Midbrain (tissue), 1 donor: ENCODE measurements around the gene DLK2.

Source experiments
- DNase-seq: peaks from one replicate; lab custom pipeline; 2025; lab: John Stamatoyannopoulos, UW

The DLK2 gene

GRCh38 chr6:43453831-43454230 is 1.5 kb downstream of the DLK2 start:
- no peak for DNase-seq

DNA sequence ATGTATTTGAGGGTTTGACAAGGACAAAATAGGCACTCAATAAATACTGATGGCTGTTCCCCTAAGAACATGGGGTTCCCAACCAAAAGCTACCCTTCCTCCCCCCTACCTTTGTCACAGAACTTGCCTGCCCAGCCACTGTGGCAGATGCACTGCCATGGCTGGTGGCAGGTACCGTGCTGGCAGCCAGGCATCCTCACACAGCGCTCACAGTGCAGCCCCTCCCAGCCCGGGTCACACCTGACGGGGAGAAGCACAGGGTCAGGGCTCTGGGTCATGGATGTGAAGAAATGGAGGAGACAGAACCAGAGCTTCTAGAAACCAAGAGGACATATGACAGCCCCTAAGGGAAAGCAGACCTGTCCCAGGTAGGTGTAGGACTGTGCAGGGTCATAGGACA is 2.5 kb downstream of the DLK2 start:
- no peak for DNase-seq

- DNase-seq = no peak
These were observed 3.4 kb downstream of the DLK2 start for GRCh38 chr6:43451939-43452338.

DNA sequence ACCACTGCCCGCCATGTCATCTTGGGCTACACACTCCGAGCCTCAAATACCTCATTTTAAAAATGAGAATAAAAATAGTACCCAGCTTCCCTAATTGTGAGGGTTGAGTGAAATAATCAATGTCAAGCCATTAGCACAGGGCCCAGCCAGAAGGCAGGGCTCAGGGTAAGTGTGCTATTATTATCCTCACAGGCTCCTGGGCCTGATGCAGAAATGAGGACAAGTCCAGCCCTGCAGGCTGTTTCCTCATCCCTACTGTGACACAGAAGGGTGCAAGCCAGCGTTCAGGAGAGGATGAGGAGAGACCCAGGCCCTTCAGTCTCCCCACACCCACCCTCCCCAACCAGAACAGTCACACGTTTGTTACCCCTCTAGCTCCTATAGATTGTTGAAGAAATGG is 4.0 kb downstream of the DLK2 start:
- DNase-seq = no peak

DNA sequence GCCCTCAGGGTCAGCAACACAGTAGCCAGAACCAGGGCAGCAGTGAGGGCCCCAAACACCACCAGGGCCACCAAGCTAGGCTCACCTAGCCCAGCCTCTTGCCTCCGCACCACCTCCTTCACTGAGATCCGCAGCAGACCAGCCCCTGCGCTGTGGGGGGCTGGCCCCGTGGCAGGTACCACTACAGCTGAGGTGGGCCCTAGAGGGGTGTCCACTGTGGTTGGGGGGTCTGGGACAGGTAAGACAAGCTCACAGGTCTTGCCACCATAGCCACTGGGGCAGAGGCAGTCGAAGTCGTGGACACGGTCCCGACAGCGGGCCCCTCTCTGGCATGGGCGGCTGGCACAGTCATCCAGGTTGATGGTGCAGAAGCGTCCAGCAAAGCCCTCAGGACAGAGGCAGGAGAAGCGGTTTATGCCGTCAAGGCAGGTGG is 4.6 kb downstream of the DLK2 start:
- no peak for DNase-seq

DNA sequence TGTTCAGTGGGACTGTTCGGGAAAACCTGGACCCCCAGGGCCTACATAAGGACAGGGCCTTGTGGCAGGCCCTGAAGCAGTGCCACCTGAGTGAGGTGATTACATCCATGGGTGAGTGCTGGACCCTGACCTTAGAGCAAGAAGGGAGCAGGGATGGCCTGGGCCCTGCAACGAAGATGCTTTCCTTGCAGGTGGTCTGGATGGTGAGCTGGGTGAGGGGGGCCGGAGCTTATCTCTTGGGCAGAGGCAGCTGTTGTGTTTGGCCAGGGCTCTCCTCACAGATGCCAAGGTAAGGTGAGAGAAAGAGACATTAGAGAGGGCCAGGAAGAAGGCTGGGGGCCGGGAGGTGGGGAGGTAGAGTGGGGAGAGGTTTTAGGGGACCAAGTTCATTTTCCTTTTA is 6.4 kb downstream of the DLK2 start:
- DNase-seq = no peak

DNA sequence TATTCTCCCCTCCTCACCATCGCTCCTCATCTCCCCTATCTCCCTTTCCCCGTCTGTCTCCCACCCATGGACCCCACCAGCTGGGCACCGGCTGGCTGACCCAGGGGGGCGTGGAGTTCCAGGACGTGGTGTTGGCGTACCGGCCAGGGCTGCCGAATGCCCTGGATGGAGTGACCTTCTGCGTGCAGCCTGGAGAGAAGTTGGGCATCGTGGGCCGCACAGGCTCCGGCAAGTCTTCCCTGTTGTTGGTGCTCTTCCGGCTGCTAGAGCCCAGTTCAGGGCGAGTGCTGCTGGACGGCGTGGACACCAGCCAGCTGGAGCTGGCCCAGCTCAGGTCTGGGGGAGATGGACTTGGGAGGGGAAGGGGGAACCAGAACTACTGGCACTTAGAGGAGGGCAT is 7.7 kb downstream of the DLK2 start:
- no peak for DNase-seq

- DNase-seq = no peak
These were observed 9.8 kb downstream of the DLK2 start for GRCh38 chr6:43445576-43445975.

- DNase-seq = no peak
These were observed 10.8 kb downstream of the DLK2 start for GRCh38 chr6:43444582-43444981.

GRCh38 chr6:43444036-43444435 is 11.3 kb downstream of the DLK2 start:
- DNase-seq = no peak

- no peak for DNase-seq
These were observed 12.4 kb downstream of the DLK2 start for GRCh38 chr6:43442935-43443334.

- no peak for DNase-seq
These were observed 17.6 kb downstream of the DLK2 start for GRCh38 chr6:43437700-43438099.

GRCh38 chr6:43436577-43437282 is 18.6 kb downstream of the DLK2 start:
- no peak for DNase-seq

- no peak for DNase-seq
These were observed 19.5 kb downstream of the DLK2 start for GRCh38 chr6:43435682-43436437.

GRCh38 chr6:43434943-43435342 is 20.4 kb downstream of the DLK2 start:
- DNase-seq = no peak

GRCh38 chr6:43434001-43434840 is 21.1 kb downstream of the DLK2 start:
- DNase-seq = no peak

- no peak for DNase-seq
These were observed 22.2 kb downstream of the DLK2 start for GRCh38 chr6:43433148-43433547.

DNA sequence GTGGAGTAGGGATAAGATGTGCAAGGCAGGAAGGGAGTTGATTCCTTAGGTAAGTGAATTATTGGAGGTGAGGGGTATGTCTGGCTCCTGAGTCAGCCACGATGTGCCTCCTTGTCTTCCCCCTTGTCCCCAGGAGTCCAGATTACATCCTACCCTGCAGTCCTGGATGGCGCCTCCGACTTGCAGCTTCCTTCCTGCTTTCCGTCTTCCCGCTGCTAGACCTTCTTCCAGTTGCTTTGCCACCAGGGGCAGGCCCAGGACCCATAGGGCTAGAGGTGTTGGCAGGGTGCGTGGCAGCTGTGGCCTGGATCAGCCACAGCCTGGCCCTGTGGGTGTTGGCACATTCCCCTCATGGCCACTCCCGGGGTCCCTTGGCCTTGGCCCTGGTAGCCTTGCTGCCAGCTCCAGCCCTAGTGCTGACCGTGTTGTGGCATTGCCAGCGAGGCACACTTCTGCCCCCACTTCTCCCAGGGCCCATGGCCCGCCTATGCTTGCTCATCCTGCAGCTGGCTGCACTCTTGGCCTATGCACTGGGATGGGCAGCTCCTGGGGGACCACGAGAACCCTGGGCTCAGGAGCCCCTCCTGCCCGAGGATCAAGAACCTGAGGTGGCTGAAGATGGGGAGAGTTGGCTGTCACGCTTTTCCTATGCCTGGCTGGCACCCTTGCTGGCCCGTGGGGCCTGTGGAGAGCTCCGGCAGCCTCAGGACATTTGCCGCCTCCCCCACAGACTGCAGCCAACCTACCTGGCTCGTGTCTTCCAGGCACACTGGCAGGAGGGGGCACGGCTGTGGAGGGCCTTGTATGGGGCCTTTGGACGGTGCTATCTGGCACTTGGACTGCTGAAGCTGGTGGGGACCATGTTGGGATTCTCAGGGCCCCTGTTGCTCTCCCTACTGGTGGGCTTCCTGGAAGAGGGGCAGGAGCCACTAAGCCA is 23.1 kb downstream of the DLK2 start:
- DNase-seq = no peak

GRCh38 chr6:43428874-43429273 is 26.5 kb downstream of the DLK2 start:
- no peak for DNase-seq

DNA sequence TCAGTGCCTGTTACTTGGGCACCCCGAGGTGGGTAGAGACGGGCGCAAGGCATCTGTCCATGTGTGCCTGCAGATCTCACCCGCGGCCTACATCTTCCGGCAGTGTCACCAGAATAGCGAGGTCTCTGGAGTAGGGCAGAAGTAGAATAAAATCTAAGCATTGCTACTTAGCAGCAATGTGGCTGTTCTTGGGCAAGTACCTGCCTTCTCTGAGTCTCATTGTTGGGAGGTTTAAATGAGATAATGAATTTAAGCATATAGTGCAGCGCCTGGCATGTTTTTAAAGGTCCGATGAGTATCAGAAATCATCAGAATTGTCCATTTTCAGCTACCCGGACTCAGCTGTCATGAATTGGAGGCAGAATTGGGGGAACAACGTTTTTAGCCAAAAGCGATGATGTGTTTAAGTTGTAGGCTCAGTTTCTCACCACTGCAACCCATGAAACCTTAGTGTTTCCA is 27.2 kb downstream of the DLK2 start:
- peak; percentile 67 for DNase-seq

DNA sequence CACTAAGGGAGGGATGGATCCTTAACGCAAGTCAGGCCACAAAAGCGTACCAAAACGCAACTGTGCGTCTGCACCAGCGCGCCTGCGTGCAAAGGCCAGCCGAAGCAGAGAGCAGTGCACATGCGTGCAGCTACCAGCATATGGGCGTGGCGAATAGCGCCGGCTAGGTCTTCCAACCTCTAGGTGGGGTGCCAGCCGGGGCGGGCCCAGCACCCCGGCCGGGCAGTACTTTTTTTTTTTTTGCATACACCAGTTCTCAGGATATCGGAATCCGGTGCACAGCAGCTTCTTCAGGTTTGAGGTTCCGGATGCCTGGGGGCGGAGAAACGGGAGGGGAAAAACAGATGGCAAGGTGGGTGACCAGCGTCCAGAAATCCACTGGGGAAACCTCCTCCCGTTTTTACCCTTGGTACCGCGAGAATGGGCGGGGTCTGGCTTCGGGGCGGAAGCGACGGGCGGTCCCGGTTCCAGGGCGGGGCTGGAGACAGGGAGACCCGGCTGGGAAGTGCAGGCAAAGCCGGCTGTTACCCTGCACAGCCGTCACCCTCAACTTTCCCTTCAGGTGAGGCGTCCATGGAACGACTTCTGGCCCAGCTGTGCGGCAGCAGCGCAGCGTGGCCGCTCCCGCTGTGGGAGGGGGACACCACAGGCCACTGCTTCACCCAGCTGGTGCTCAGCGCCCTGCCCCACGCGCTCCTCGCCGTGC is 27.8 kb downstream of the DLK2 start, which contains the start of gene ABCC10:
ABCC10 (plus strand) TSS at position 136 of the 706 bp plus-strand sequence; CDS start at position 574, 438 bp downstream.
- peak; percentile 91 for DNase-seq
